Skin epidermis (tissue), 12 donors: ENCODE results near the gene ZNF598.

Source experiments
- H3K27ac ChIP-seq, 21 experiments: fragments of 200-600 bp; sonication (generic) in 11 of 21; one replicate each; pipeline ENCODE4 v1.5.0; 2020; ENCODE audit warnings: mild to moderate bottlenecking in 3 of 21, inconsistent platforms in 2 of 21, moderate library complexity in 2 of 21
- H3K4me3 ChIP-seq, 7 experiments: fragments of 200-600 bp; sonication (generic) in 2 of 7; one replicate each; pipeline ENCODE4 v1.5.0; 2020; ENCODE audit warnings: inconsistent platforms in 2 of 7, mild to moderate bottlenecking in 2 of 7, moderate library complexity in 1 of 7

ZNF598 gene

DNA sequence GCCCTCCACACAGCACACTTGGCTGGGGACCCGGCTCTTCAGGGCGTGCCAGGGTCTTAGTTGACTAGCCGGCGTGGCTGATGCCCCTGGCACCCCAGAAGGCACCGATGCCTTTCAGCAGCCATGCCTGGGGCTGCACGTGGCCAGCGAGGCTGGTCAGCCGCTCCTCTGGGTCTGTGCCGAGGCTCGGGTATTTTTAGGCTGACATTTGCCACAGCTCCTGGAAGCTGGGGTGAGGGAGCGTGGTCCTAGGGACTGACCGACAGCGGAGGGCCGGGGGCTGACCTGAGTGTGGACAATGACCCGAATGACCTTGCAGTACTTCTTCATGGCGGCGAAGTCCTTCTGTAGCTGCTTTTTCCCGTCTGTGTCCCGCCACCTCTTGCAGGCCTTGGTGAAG, 59.1 kb downstream of the ZNF598 start:
- H3K27ac ChIP-seq = peak overlapping the region in 5 of 21 experiments; percentile 17 to 40 (median 22)
- H3K4me3 ChIP-seq = no peak overlapping the region

DNA sequence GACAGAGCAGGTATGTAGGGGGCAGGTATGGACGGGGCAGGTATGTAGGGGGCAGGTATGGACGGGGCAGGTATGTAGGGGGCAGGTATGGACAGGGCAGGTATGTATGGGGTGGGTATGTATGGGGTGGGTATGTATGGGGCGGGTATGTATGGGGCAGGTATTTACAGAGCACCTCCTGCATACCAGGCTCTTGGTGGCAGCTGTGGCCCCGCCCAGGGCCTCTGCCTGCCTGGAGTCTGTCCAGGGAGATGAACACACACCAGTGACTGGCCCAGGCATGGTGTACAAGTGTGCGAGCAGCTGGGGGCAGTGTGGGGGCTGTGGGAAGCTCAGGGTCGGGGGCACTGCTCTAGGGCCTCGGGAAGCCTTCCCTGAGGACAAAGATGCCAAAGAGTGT, 59.6 kb downstream of the ZNF598 start:
- peak overlapping the region in 4 of 21 experiments; percentile 17 to 40 (median 30) for H3K27ac ChIP-seq
- no peak overlapping the region for H3K4me3 ChIP-seq

DNA sequence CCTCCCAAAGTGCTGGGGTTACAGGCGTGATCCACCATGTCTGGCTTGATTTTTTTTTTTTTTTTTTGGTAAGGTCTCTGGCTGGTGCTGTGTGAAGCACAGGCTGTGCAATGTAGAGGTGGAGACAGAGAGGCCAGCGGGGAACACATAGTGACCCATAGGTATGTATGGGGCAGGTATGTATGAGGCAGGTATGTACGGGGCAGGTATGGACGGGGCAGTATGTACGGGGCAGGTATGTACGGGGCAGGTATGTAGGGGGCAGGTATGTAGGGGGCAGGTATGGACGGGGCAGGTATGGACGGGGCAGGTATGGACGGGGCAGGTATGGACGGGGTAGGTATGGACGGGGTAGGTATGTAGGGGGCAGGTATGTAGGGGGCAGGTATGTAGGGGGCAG, 60.1 kb downstream of the ZNF598 start:
- Histone ChIP-seq H3K27ac (no peak overlapping the region), H3K4me3 (no peak overlapping the region)
